ENCODE data around the gene CORO1A. TPM values are rescaled to one million over a fixed set of nuclear protein-coding genes. Genes with fewer than 3 reads are reported as not detected.
"Not testable (repeated sequence)": the region's sequence is repeated elsewhere in the genome, so short reads cannot be mapped to it uniquely, and the experiment has no call there.

CORO1A gene
- total RNA-seq, 1 donor from 2014 or later, result 1.6 TPM

- no peaks in the 10 kb centered on the region for H3K36me3 Mint-ChIP-seq (ENCODE audit: insufficient read depth)
- H3K27ac Mint-ChIP-seq, result no peak overlapping the region
- DNase-seq (ENCODE audit: low spot score, unreplicated experiment), result no peak
- peaks cover 3% of the 10 kb centered on the region for H3K9me3 Mint-ChIP-seq (ENCODE audit: low read depth)
- TF ChIP-seq CTCF (IDR thresholded peaks at IDR 0.05; ENCODE audit: unreplicated experiment), result no peak
- no peaks in the 10 kb centered on the region for H3K4me1 Mint-ChIP-seq (ENCODE audit: low read depth)
- no peaks in the 10 kb centered on the region for H3K27me3 Mint-ChIP-seq
- no peak overlapping the region for H3K4me3 Mint-ChIP-seq (ENCODE audit: low read depth)
Observed at GRCh38 chr16:30157214-30157613, 26.2 kb upstream of the CORO1A start.

- no peak overlapping the region for H3K4me3 Mint-ChIP-seq (ENCODE audit: low read depth)
- DNase-seq (ENCODE audit: low spot score, unreplicated experiment), result no peak
- no peaks in the 10 kb centered on the region for H3K9me3 Mint-ChIP-seq (ENCODE audit: low read depth)
- H3K27me3 Mint-ChIP-seq, result peaks cover 2% of the 10 kb centered on the region
- TF ChIP-seq CTCF (IDR thresholded peaks at IDR 0.05; ENCODE audit: unreplicated experiment), result no peak
- no peak overlapping the region for H3K27ac Mint-ChIP-seq
- peaks cover 1% of the 10 kb centered on the region for H3K36me3 Mint-ChIP-seq (ENCODE audit: insufficient read depth)
- H3K4me1 Mint-ChIP-seq (ENCODE audit: low read depth), result no peaks in the 10 kb centered on the region
Observed at GRCh38 chr16:30163538-30163937, 19.9 kb upstream of the CORO1A start.

GRCh38 chr16:30166202-30166902 lies 17.1 kb upstream of the CORO1A start:
- no peak overlapping the region for H3K4me3 Mint-ChIP-seq (ENCODE audit: low read depth)
- peaks cover 2% of the 10 kb centered on the region for H3K27me3 Mint-ChIP-seq
- no peak for DNase-seq (ENCODE audit: low spot score, unreplicated experiment)
- H3K36me3 Mint-ChIP-seq (ENCODE audit: insufficient read depth), result peaks cover 1% of the 10 kb centered on the region
- no peak for TF ChIP-seq CTCF (IDR thresholded peaks at IDR 0.05; ENCODE audit: unreplicated experiment)
- H3K9me3 Mint-ChIP-seq (ENCODE audit: low read depth), result no peaks in the 10 kb centered on the region
- no peak overlapping the region for H3K27ac Mint-ChIP-seq
- H3K4me1 Mint-ChIP-seq (ENCODE audit: low read depth), result no peaks in the 10 kb centered on the region

GRCh38 chr16:30168746-30169145 lies 14.7 kb upstream of the CORO1A start:
- not testable (repeated sequence) for H3K27me3 Mint-ChIP-seq; H3K4me1 Mint-ChIP-seq (ENCODE audit: low read depth); DNase-seq (ENCODE audit: low spot score, unreplicated experiment); H3K4me3 Mint-ChIP-seq (ENCODE audit: low read depth); H3K27ac Mint-ChIP-seq; H3K9me3 Mint-ChIP-seq (ENCODE audit: low read depth); H3K36me3 Mint-ChIP-seq (ENCODE audit: insufficient read depth)

- not testable (repeated sequence) for H3K9me3 Mint-ChIP-seq (ENCODE audit: low read depth); DNase-seq (ENCODE audit: low spot score, unreplicated experiment); H3K27ac Mint-ChIP-seq; H3K4me3 Mint-ChIP-seq (ENCODE audit: low read depth); H3K27me3 Mint-ChIP-seq; H3K4me1 Mint-ChIP-seq (ENCODE audit: low read depth); H3K36me3 Mint-ChIP-seq (ENCODE audit: insufficient read depth)
Observed at GRCh38 chr16:30169416-30169815, 14.0 kb upstream of the CORO1A start.

- H3K9me3 Mint-ChIP-seq (ENCODE audit: low read depth); H3K4me1 Mint-ChIP-seq (ENCODE audit: low read depth); H3K27ac Mint-ChIP-seq; H3K27me3 Mint-ChIP-seq; H3K36me3 Mint-ChIP-seq (ENCODE audit: insufficient read depth); DNase-seq (ENCODE audit: low spot score, unreplicated experiment); H3K4me3 Mint-ChIP-seq (ENCODE audit: low read depth): not testable (repeated sequence)
Observed at GRCh38 chr16:30170145-30170544, 13.3 kb upstream of the CORO1A start.

- Mint-ChIP-seq H3K4me1 (ENCODE audit: low read depth) (no peaks in the 10 kb centered on the region), H3K4me3 (ENCODE audit: low read depth) (no peak overlapping the region), H3K27ac (no peak overlapping the region), H3K27me3 (no peaks in the 10 kb centered on the region), H3K36me3 (ENCODE audit: insufficient read depth) (peaks cover 1% of the 10 kb centered on the region), H3K9me3 (ENCODE audit: low read depth) (no peaks in the 10 kb centered on the region)
- no peak for DNase-seq (ENCODE audit: low spot score, unreplicated experiment)
- TF ChIP-seq CTCF (IDR thresholded peaks at IDR 0.05; ENCODE audit: unreplicated experiment), result no peak
Observed at GRCh38 chr16:30173054-30173453, 10.3 kb upstream of the CORO1A start.

GRCh38 chr16:30176876-30177275 lies 6.5 kb upstream of the CORO1A start:
- H3K4me1 Mint-ChIP-seq (ENCODE audit: low read depth); H3K27ac Mint-ChIP-seq; DNase-seq (ENCODE audit: low spot score, unreplicated experiment); H3K27me3 Mint-ChIP-seq; H3K4me3 Mint-ChIP-seq (ENCODE audit: low read depth); H3K9me3 Mint-ChIP-seq (ENCODE audit: low read depth); H3K36me3 Mint-ChIP-seq (ENCODE audit: insufficient read depth): not testable (repeated sequence)
